HG03097 (cell line): ENCODE measurements around the gene GARIN3.

Experiments
- ATAC-seq: cut with Tn5 transposase; IDR thresholded peaks from one replicate; pipeline ENCODE4 v1.9.1; 2021; ENCODE audit not compliant: unreplicated experiment, low FRiP score

The GARIN3 gene

DNA sequence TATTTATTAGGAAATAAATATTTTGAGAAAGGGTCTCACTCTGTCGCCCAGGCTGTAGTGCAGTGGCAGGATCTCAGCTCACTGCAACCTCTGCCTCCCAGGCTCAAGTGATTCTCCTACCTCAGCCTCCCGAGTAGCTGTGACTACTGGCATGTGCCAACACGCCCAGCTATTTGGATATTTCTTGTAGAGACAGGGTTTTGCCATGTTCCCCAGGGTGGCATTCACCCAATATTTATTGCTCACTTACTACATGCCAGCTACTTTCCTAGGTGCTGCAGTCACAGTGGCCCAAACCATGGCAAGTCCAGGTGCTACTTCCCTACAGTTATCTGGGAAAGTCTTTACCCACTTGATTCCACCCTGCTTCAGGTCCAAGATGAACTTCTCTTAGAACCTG, 15.1 kb downstream of the GARIN3 start:
- no peak for ATAC-seq

- no peak for ATAC-seq
These were observed 17.1 kb downstream of the GARIN3 start for GRCh38 chr5:157148734-157149615.

GRCh38 chr5:157143127-157143971, 22.7 kb downstream of the GARIN3 start:
- ATAC-seq = peak; percentile 26

- peak; percentile 100 for ATAC-seq
These were observed 23.5 kb downstream of the GARIN3 start, which contains the start of gene MED7 for GRCh38 chr5:157142317-157143126. TSS of gene MED7 (minus strand) at chr5:157142865. CDS start at chr5:157139431, 3,434 bp downstream.

- no peak for ATAC-seq
These were observed 28.4 kb downstream of the GARIN3 start for GRCh38 chr5:157137691-157138090.

- no peak for ATAC-seq
These were observed 33.8 kb downstream of the GARIN3 start for GRCh38 chr5:157132281-157132612.

DNA sequence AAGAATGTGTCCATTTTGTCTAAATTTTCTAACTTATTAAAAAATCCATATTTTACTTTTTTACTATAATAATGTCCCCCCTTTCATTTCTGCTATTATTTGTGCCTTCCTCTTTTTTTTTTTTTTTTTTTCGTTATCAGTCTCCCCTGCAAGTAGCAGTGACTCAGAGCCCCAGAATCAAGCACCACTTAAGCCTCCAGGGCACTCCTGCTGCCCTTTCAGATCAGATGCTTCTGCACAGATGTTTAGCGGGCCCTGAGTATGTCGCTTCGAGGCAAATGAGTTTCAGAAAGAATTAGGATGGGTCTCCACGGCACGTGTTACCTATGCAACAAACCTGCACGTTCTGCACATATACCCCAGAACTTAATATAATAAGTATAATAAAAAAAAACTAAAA, 35.1 kb downstream of the GARIN3 start:
- ATAC-seq = no peak

GRCh38 chr5:157121709-157122108, 44.4 kb downstream of the GARIN3 start:
- no peak for ATAC-seq

- no peak for ATAC-seq
These were observed 46.0 kb downstream of the GARIN3 start for GRCh38 chr5:157120102-157120501.

DNA sequence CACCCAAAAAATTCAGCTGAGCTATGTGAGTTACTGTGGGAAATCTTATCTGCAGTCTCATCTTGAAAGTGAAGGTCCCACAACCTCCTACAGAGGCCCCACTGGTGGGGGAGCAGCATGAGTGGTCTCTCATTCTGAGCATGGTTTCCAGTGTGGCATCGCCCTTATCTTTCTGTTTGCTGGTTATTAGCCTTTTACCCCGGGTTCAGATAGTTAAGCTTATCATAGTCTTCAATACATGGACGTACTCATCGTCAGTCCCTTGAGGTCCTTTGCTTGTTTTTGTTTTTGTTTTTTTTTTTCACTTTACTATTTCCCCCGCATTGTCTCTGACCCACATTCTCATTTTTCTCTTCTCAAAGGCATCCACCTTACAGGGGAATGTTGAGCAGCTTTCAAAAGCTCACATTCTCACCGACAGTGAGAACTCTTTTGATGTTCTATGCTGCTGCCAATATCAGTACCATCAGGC, 49.5 kb downstream of the GARIN3 start:
- peak; percentile 54 for ATAC-seq

- no peak for ATAC-seq
These were observed 50.6 kb downstream of the GARIN3 start for GRCh38 chr5:157115502-157115901.

DNA sequence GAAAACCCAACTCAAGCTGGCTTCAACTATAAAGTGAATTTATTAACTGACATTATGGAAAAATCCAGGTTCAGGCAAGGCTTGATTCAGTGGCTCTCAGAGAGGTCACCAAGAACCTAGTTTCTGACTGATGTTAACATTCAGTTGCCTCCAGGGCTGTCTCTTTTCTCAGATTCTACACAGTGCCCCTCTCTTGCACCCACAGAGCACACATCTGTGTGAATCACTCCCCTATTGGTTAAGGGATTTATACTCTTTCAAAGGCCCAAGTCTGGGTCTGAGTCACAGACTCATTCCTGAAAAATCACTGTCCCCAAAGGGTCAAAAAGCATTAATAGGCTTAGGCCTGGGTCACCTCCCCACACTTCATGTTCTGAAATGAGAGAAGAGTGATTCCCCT, 51.1 kb downstream of the GARIN3 start:
- ATAC-seq = no peak

DNA sequence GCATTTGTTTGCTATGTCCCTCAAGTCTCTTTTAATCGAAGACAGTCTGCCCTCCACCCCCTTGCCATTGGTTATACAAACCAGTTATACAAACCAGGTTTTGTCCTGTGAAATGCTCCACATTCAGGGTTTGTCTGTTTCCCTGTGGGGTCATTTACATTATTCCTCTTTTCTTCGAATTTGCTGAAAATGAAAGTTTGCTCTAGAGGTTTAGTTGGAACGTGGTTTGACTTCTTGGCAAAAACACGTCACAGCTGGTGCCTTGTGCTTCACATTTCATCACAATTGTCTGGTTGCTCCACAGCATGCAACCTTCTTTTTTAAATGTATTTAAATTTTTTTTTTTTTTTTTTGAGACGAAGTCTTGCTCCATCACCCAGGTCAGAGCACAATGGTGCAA, 53.1 kb downstream of the GARIN3 start:
- no peak for ATAC-seq
